Measurements from ENCODE around the gene FBXW12. TPM values are rescaled to one million over a fixed set of nuclear protein-coding genes. Genes with fewer than 3 reads are reported as not detected.
"Not testable (repeated sequence)": the region's sequence is repeated elsewhere in the genome, so short reads cannot be mapped to it uniquely, and the experiment has no call there.

FBXW12 gene
- total RNA-seq, 2 donors from 2014 or later = not detected

DNA sequence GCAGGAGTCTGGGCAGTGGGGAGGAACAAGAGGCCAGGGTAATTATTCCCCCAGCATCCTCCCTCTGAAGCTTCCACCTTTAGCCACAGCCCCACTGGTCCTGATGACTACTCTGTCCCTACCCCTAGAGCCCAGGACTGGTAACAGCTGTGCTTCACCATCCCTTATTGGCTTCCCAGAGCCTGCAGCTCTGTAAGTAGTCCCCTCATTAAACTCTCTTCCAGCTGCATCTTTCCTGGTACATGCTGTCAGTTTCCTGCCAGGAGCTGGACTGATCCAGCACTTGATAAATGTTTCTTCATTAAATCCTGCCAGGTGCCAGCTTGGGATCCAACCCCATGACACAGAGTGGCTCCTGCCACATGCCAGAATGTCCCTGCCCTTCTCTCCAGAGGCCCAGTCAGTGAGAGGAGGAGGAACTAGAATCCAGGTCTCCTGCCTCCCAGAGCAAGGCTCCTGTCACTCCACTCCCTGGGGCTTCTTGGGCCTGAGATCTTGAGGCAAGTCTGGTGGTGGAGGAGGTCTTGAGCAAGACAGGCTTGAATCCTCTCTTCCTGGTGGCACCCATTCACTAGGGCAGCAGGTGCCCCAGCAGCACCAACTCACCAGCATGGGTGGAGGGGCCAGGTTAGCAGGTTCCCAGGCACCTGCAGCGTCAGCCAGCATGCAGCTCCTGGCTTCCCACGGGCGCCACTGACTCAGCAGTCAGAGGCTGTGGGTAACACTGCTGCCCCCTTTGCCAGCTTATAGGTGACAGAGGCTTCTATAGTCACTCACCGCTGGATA is 27.6 kb downstream of the FBXW12 start:
- intact Hi-C loops (cut with DNase I) = loop anchor here (2.0 to 10.0 kb wide), 3 partner anchors 37 to 148 kb away; no protein-coding TSS in a partner anchor

DNA sequence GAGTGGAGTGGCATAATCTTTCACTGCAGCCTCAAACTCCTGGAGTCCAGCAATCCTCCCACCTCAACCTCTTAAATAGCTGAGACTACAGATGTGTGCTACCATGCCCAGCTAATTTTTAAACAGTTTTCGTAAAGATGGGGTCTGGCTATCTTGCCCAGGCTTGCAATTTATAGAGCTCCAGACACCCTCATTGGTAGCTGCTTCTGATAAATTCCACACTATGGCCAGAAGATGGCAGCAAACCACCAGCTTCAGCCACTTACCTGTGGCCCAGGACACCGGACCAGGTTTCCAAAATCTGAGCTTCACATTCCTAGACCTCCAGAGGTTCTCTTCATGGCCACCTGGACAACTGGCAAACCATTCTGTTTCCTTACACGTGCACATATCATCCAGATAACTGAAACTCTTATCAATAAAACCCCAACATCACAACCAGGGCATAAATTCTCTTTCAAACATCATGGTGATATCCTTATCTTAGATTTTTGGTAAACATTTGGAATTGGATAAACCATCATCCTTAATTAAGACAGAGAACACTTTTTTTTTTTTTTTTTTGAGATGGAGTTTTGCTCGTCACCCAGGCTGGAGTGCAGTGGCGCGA is 28.9 kb downstream of the FBXW12 start:
- DNase-seq = peak; percentile 66
- TF ChIP-seq, protein P1, sequence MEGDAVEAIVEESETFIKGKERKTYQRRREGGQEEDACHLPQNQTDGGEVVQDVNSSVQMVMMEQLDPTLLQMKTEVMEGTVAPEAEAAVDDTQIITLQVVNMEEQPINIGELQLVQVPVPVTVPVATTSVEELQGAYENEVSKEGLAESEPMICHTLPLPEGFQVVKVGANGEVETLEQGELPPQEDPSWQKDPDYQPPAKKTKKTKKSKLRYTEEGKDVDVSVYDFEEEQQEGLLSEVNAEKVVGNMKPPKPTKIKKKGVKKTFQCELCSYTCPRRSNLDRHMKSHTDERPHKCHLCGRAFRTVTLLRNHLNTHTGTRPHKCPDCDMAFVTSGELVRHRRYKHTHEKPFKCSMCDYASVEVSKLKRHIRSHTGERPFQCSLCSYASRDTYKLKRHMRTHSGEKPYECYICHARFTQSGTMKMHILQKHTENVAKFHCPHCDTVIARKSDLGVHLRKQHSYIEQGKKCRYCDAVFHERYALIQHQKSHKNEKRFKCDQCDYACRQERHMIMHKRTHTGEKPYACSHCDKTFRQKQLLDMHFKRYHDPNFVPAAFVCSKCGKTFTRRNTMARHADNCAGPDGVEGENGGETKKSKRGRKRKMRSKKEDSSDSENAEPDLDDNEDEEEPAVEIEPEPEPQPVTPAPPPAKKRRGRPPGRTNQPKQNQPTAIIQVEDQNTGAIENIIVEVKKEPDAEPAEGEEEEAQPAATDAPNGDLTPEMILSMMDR (IDR thresholded peaks at IDR 0.05) = peak; percentile 81
- H3K4me3 ChIP-seq = no peak overlapping the region
- intact Hi-C loops (cut with DNase I) = loop anchor here (2.0 to 10.0 kb wide), 3 partner anchors 36 to 146 kb away; no protein-coding TSS in a partner anchor
- no peaks in the 10 kb centered on the region for H3K27me3 ChIP-seq
- no peak overlapping the region for H3K27ac ChIP-seq
- H3K9ac ChIP-seq (ENCODE audit: low read depth in 2 of 2, low read length in 2 of 2) = no peak overlapping the region
- H3K36me3 ChIP-seq = no peaks in the 10 kb centered on the region
- H3K9me3 ChIP-seq = no peaks in the 10 kb centered on the region
- no peaks in the 10 kb centered on the region for H3K4me1 ChIP-seq

More for the DNA sequence above, 27.6 kb downstream of the FBXW12 start:
- no peak overlapping the region for H3K27ac ChIP-seq
- no peaks in the 10 kb centered on the region for H3K27me3 ChIP-seq
- H3K4me1 ChIP-seq = no peaks in the 10 kb centered on the region
- no peak overlapping the region for H3K9ac ChIP-seq (ENCODE audit: low read depth in 2 of 2, low read length in 2 of 2)
- DNase-seq = no peak
- no peaks in the 10 kb centered on the region for H3K9me3 ChIP-seq
- TF ChIP-seq, protein P1 (IDR thresholded peaks at IDR 0.05) = no peak
- no peak overlapping the region for H3K4me3 ChIP-seq
- no peaks in the 10 kb centered on the region for H3K36me3 ChIP-seq

DNA sequence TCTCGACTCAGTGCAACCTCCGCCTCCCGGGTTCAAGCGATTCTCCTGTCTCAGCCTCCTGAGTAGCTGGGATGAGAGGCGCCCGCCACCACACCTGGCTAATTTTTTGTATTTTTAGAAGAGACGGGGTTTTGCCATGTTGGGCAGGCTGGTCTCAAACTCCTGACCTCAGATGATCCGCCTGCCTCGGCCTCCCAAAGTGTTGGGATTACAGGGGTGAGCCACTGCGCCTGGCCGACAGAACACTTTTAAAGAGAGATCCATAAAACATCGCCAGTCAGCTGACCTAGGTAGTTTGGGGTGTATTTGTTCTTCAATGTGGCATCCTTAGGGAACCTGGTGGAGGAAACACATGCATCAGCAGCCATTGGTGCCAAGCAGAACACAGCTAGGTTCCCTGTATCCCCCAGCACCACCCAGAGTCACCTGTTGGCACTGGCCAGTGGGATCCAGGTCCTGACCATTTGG is 29.4 kb downstream of the FBXW12 start:
- H3K9ac ChIP-seq (ENCODE audit: low read depth in 2 of 2, low read length in 2 of 2); DNase-seq; H3K36me3 ChIP-seq; H3K27me3 ChIP-seq; H3K4me3 ChIP-seq; H3K4me1 ChIP-seq; H3K9me3 ChIP-seq; H3K27ac ChIP-seq: not testable (repeated sequence)
- intact Hi-C loops (cut with DNase I) = loop anchor here (2.0 to 10.0 kb wide), 3 partner anchors 35 to 146 kb away; no protein-coding TSS in a partner anchor

DNA sequence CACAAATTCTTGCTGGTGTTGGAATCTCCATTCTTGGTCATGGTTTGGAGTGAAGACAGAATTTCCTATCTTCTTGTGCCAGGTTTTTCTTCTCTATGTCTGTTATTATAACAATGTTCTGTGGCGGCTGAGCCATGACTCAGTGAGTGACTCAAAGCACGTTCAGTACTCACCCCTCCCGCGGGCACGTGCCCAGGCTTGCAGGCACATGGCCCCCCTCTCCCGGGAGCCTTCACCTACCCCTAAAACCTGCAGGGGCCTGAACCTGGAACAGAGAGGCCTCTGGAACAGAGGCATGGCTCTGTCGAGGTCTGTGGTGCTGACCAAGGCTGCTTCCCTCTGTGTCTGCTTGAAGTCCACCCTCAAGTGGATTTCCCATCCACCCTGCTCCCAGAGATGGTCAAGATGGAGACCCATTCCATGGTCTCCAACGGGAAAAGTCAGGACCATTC is 30.3 kb downstream of the FBXW12 start:
- intact Hi-C loops (cut with DNase I) = loop anchor here (5.0 to 10.0 kb wide), 2 partner anchors 128 to 145 kb away; no protein-coding TSS in a partner anchor
- H3K9ac ChIP-seq (ENCODE audit: low read depth in 2 of 2, low read length in 2 of 2) = no peak overlapping the region
- H3K4me1 ChIP-seq = no peaks in the 10 kb centered on the region
- DNase-seq = peak; percentile 50
- H3K4me3 ChIP-seq = no peak overlapping the region
- no peak overlapping the region for H3K27ac ChIP-seq
- H3K27me3 ChIP-seq = no peaks in the 10 kb centered on the region
- H3K9me3 ChIP-seq = no peaks in the 10 kb centered on the region
- H3K36me3 ChIP-seq = no peaks in the 10 kb centered on the region
- TF ChIP-seq, protein P1 (IDR thresholded peaks at IDR 0.05) = no peak

DNA sequence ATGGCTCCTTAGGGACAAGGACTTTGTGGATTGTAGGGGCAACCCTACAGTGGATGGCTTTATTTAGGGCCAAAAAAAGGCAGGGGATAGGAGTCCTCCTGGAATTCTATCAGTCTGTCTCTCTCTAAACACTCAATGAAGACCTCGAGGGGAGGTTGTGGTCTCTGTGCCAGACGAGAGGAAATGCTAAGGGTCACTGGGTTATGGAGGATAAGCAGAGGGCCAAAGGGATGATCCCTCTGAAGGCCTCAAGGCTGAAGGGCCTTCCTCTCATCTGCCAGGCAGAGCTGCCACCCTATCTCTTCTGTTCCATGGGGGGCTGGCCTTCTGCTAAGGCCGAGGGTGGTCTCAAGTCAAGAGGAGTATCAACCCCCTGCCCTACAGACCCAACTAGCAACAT is 30.9 kb downstream of the FBXW12 start:
- H3K9me3 ChIP-seq = no peaks in the 10 kb centered on the region
- no peak for DNase-seq
- no peaks in the 10 kb centered on the region for H3K36me3 ChIP-seq

More for the DNA sequence above, 30.9 kb downstream of the FBXW12 start:
- no peak overlapping the region for H3K27ac ChIP-seq
- TF ChIP-seq, protein P1 (IDR thresholded peaks at IDR 0.05) = no peak
- intact Hi-C loops (cut with DNase I) = loop anchor here (5.0 to 10.0 kb wide), 2 partner anchors 128 to 144 kb away; no protein-coding TSS in a partner anchor
- no peaks in the 10 kb centered on the region for H3K27me3 ChIP-seq
- H3K9ac ChIP-seq (ENCODE audit: low read depth in 2 of 2, low read length in 2 of 2) = peak overlapping the region in 1 of 2 donors; percentile 12
- no peaks in the 10 kb centered on the region for H3K4me1 ChIP-seq
- no peak overlapping the region for H3K4me3 ChIP-seq

All from colonic mucosa (tissue), 4 donors.